K562 (cell line): ENCODE measurements around the gene AGTR1. TPM values are rescaled to one million over a fixed set of nuclear protein-coding genes. Genes with fewer than 3 reads are reported as not detected.

ENCODE experiments used
- ATAC-seq: fragments of 200-7000 bp; cut with Tn5 transposase; 3 replicates; pipeline ENCODE4 v1.9.1; 2020; ENCODE audit warnings: moderate library complexity
- BruUV-seq: library from RNA; stranded (reverse); fragments of 400-500 nt; replicated peaks from 2 replicates; lab custom pipeline; 2021; lab: Mats Ljungman, UMichigan
- CTCF ChIA-PET: fragments of 300-600 bp; formaldehyde crosslinking; extraction: SDS; loops from one replicate; lab custom pipeline; 2021; ENCODE audit warnings: low intra/inter-chr PET ratio; lab: Yijun Ruan, JAX
- POLR2A ChIA-PET: fragments of 300-600, 350-650 bp; sonication (Branson Sonifier 250); formaldehyde crosslinking; extraction: SDS; loops from one replicate; lab custom pipeline; 2021; ENCODE audit warnings: antibody characterized with exemption, inconsistent platforms; lab: Yijun Ruan, JAX
- DNase-seq, 4 experiments: peaks; one replicate each; pipeline versions ENCODE4 v3.0.0 to v3.0.0-alpha.2; 2011 to 2018; ENCODE audit warnings: low spot score in 3 of 4, mixed read lengths in 3 of 4; ENCODE audit errors: extremely low read depth in 1 of 4
- FAIRE-seq: peaks from 2 replicates; lab custom pipeline; 2011; peaks lifted over from hg19 to GRCh38; lab: Jason Lieb, UNC
- H2AFZ ChIP-seq: 2 replicates; pipeline ENCODE4 v1.6.0; 2011; ENCODE audit warnings: low read depth, low read length, control low read depth, inconsistent platforms
- H3K27ac ChIP-seq: fragments of 200-600 bp; 3 replicates; pipeline ENCODE4 v1.8.0; 2011; ENCODE audit warnings: low read depth, mild to moderate bottlenecking, control low read depth, inconsistent platforms, low read length, moderate library complexity, mixed read lengths; ENCODE audit errors: extremely low read depth
- H3K27me3 ChIP-seq, 2 experiments: fragments of 300-600 bp in 1 of 2; 2 replicates in 1 of 2; 3 replicates in 1 of 2; pipeline versions ENCODE4 v1.6.0 to v1.8.0; 2011; ENCODE audit warnings: inconsistent platforms in 2 of 2, low read length in 2 of 2, mild to moderate bottlenecking in 1 of 2, mixed read lengths in 1 of 2, moderate library complexity in 1 of 2; ENCODE audit not compliant: control insufficient read depth in 2 of 2, insufficient read depth in 2 of 2
- H3K36me3 ChIP-seq: fragments of 300-600 bp; 3 replicates; pipeline ENCODE4 v1.8.0; 2011; ENCODE audit warnings: mild to moderate bottlenecking, low read length, inconsistent platforms; ENCODE audit not compliant: control insufficient read depth, insufficient read depth
- H3K4me1 ChIP-seq, 2 experiments: fragments of 200-600 bp in 1 of 2; replicated peaks in 1 of 2; 2 replicates in 1 of 2; 3 replicates in 1 of 2; pipeline versions ENCODE4 v1.5.1 to v1.8.0; 2011; ENCODE audit warnings: inconsistent platforms in 2 of 2, low read length in 2 of 2, mild to moderate bottlenecking in 1 of 2, mixed read lengths in 1 of 2, moderate library complexity in 1 of 2; ENCODE audit not compliant: control insufficient read depth in 2 of 2, insufficient read depth in 2 of 2
- H3K4me2 ChIP-seq: 2 replicates; pipeline ENCODE4 v1.6.1; 2011; ENCODE audit warnings: low read length, control low read depth, inconsistent platforms, mixed read lengths; ENCODE audit not compliant: insufficient read depth
- H3K4me3 ChIP-seq: fragments of 200-600 bp; sonication (generic), shearing (Covaris generic); 2 replicates; pipeline ENCODE4 v1.5.1; 2016; ENCODE audit warnings: control low read depth, inconsistent platforms
- H3K79me2 ChIP-seq: fragments of 200-600 bp; 3 replicates; pipeline ENCODE4 v1.8.0; 2011; ENCODE audit warnings: low read length, inconsistent platforms; ENCODE audit not compliant: control insufficient read depth, insufficient read depth
- H3K9ac ChIP-seq, 2 experiments: 2 replicates each; pipeline versions ENCODE4 v1.6.0 to v1.6.1; 2011; ENCODE audit warnings: low read depth in 2 of 2, low read length in 2 of 2, control low read depth in 1 of 2, inconsistent platforms in 1 of 2, mild to moderate bottlenecking in 1 of 2, mixed read lengths in 1 of 2; ENCODE audit not compliant: insufficient read depth in 1 of 2
- H3K9me1 ChIP-seq: one replicate; pipeline ENCODE4 v1.6.0; 2011; ENCODE audit warnings: inconsistent platforms, mild to moderate bottlenecking, low read length, moderate library complexity; ENCODE audit not compliant: control insufficient read depth, insufficient read depth
- H3K9me3 ChIP-seq: replicated peaks from 2 replicates; pipeline ENCODE4 v1.5.1; 2011; ENCODE audit warnings: low read depth, low read length, inconsistent platforms; ENCODE audit not compliant: control insufficient read depth, insufficient read depth
- H4K20me1 ChIP-seq: replicated peaks from 2 replicates; pipeline ENCODE4 v1.6.1; 2011; ENCODE audit warnings: low read length, inconsistent platforms, mixed read lengths; ENCODE audit not compliant: control insufficient read depth, insufficient read depth
- CC2D1A ChIP-seq: fragments of 450-650 bp; IDR thresholded peaks from 2 replicates; pipeline ENCODE4 v1.6.1; 2017; ENCODE audit warnings: mild to moderate bottlenecking
- EP300 ChIP-seq: IDR thresholded peaks from 2 replicates; pipeline ENCODE4 v1.6.1; 2012; ENCODE audit warnings: low read length, improper control_type of control experiment
- ILK ChIP-seq: fragments of 450-650 bp; IDR thresholded peaks from 2 replicates; pipeline ENCODE4 v1.6.1; 2016; ENCODE audit warnings: missing genetic modification characterization, low read depth, mild to moderate bottlenecking, missing compliant biosample characterization, moderate library complexity, borderline replicate concordance
- KHSRP ChIP-seq: fragments of 450-650 bp; IDR thresholded peaks from 2 replicates; pipeline ENCODE4 v1.6.1; 2017
- NCOR1 ChIP-seq: fragments of 450-650 bp; IDR thresholded peaks from 2 replicates; pipeline ENCODE4 v1.6.1; 2016; ENCODE audit warnings: mild to moderate bottlenecking, moderate library complexity
- RFX7 ChIP-seq: fragments of 250-450 bp; sonication (Bioruptor Pico); IDR thresholded peaks from 2 replicates; pipeline ENCODE4 v1.5.1; 2021; ENCODE audit warnings: mild to moderate bottlenecking
- SMARCE1 ChIP-seq: fragments of 450-650 bp; IDR thresholded peaks from 2 replicates; pipeline ENCODE4 v1.7.1; 2016; ENCODE audit warnings: mild to moderate bottlenecking
- TEAD4 ChIP-seq, 2 experiments: sonication (generic) in 1 of 2; formaldehyde crosslinking in 1 of 2; IDR thresholded peaks; 2 replicates each; pipeline versions ENCODE4 v1.6.1 to v1.8.0; 2012 to 2022; ENCODE audit warnings: borderline replicate concordance in 1 of 2, inconsistent platforms in 1 of 2, low read length in 1 of 2, mild to moderate bottlenecking in 1 of 2, missing genetic modification reagents in 1 of 2
- XRCC5 ChIP-seq: fragments of 200-400 bp; formaldehyde crosslinking; IDR thresholded peaks from 2 replicates; pipeline ENCODE4 v1.6.1; 2017; ENCODE audit warnings: low read depth, mild to moderate bottlenecking, low read length
- ZBTB8A ChIP-seq: fragments of 450-650 bp; IDR thresholded peaks from 2 replicates; pipeline ENCODE4 v1.6.1; 2018; ENCODE audit warnings: mild to moderate bottlenecking, moderate library complexity; ENCODE audit not compliant: partially characterized antibody
- ZNF583 ChIP-seq: fragments of 250-450 bp; sonication (Bioruptor Pico); IDR thresholded peaks from 2 replicates; pipeline ENCODE4 v1.4.0; 2020
- WGBS: fragments of 100-300 bp; shearing (Covaris generic); methylation state at CpG from one replicate; pipeline ENCODE4 v1.1.6; 2016; ENCODE audit warnings: low coverage, mixed read lengths; ENCODE audit not compliant: insufficient coverage; ENCODE audit errors: missing lambda C conversion rate; 5-methylcytosine and 5-hydroxymethylcytosine counted together
- in situ Hi-C: fragments of 300-500 bp; cut with MboI; formaldehyde crosslinking; loops from 4 replicates; pipeline ENCODE4 v1.15.0; 2018; ENCODE audit warnings: inconsistent platforms, mixed read lengths
- intact Hi-C: fragments of 100-400 bp; cut with micrococcal nuclease; formaldehyde crosslinking; loops from 2 replicates; pipeline ENCODE4 v1.14.2; 2022
- polyA plus RNA-seq, 8 experiments: library from polyadenylated mRNA; depleted of rRNA in 4 of 8; stranded (reverse) in 5 of 8; unstranded in 3 of 8; fragments of >200 nt; fragmentation: Nextera tagmentation in 2 of 8; fragmentation: Illumina TruSeq in 1 of 8; extraction: Ambion mirVana in 2 of 8; extraction: Trizol in 1 of 8; gene quantifications; 2 replicates each; pipeline versions ENCODE4 v1.2.1 to v1.2.3, GENCODE V29; 2011 to 2014; ENCODE audit warnings: inconsistent platforms in 1 of 8, missing spikeins in 1 of 8
- total RNA-seq, 7 experiments: library from RNA; depleted of rRNA in 6 of 7; stranded (reverse); fragments of >200 nt in 6 of 7; fragmentation: Illumina TruSeq in 2 of 7; extraction: Trizol in 2 of 7; gene quantifications; 2 replicates each; pipeline versions ENCODE4 v1.2.1 to v1.2.3, GENCODE V29; 2011 to 2021; ENCODE audit warnings: low replicate concordance in 1 of 7
- TF ChIP-seq, protein P1 (sequence below): sonication (generic); formaldehyde crosslinking; IDR thresholded peaks from 2 replicates; pipeline ENCODE4 v1.8.0; 2022; ENCODE audit warnings: mild to moderate bottlenecking, missing genetic modification reagents
- TF ChIP-seq, protein P2 (sequence below): IDR thresholded peaks from 2 replicates; pipeline ENCODE4 v1.6.1; 2014; ENCODE audit warnings: antibody characterized with exemption

Gene AGTR1
- total and polyA plus RNA-seq, 9 of the 15 experiments (the other 6 are each of a cell fraction or from before 2014, with no cell fraction given): not detected

DNA sequence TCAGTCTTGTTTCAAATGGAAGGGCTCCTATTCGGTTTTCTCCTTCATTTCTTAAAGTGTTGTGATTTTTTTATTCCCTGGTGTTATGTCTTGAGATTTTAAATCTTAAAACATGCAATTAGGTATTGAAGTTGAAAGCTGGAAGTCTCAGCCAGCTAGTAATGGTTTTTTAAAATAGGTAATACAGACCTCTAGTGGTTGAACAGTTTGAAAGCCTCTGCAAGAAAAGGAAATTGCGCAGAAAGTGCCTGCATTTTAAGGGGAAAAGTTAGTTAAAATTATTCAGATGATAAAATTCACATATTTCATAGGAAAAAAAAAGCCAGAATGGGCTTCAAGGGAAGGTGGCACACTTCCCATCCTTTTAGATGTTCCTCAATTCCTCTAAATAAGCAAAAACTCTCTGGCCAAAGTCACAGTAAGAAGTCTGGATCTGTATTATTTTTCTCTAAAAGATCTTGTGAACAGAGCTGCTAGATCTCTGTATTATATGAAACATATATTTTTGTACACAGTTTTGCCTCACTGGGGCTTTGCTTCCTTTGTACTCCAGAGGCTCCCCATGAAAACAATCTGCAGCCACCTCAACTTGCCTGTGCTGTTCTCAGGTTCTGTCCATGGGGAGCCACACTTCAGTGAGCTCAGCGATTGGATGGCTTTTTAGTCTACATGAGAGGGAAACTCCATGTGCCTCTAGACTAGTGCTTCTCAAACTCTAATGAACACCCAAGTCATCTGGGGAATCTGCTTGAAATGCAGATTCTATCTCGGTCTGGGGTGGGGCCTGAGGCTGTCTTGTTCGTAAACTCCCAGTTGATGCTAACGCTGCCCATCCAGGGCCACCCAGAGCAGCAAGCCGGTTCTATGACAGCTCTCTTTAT, 21.5 kb downstream of the AGTR1 start:
- H3K4me1 ChIP-seq: no peaks in the 10 kb centered on the region
- no peak overlapping the region for H2AFZ ChIP-seq
- no peaks in the 10 kb centered on the region for H3K27me3 ChIP-seq
- BruUV-seq: no TSS peak
- no peaks in the 10 kb centered on the region for H3K9me3 ChIP-seq
- no peak overlapping the region for H3K27ac ChIP-seq
- ChIA-PET CTCF (no interaction called here), POLR2A (no interaction called here)
- TF ChIP-seq ILK (tag) (no peak), ZBTB8A (no peak), EP300 (no peak), SMARCE1 (no peak), TEAD4 (IDR thresholded peaks at IDR 0.05; ENCODE audit: low read length) (no peak), TEAD4 (CRISPR knock-in tag; IDR thresholded peaks at IDR 0.05; ENCODE audit: borderline replicate concordance) (no peak), RFX7 (CRISPR knock-in tag) (no peak), CC2D1A (no peak), NCOR1 (no peak), KHSRP (no peak), XRCC5 (no peak), ZNF583 (CRISPR knock-in tag) (no peak)
- TF ChIP-seq, protein P1, sequence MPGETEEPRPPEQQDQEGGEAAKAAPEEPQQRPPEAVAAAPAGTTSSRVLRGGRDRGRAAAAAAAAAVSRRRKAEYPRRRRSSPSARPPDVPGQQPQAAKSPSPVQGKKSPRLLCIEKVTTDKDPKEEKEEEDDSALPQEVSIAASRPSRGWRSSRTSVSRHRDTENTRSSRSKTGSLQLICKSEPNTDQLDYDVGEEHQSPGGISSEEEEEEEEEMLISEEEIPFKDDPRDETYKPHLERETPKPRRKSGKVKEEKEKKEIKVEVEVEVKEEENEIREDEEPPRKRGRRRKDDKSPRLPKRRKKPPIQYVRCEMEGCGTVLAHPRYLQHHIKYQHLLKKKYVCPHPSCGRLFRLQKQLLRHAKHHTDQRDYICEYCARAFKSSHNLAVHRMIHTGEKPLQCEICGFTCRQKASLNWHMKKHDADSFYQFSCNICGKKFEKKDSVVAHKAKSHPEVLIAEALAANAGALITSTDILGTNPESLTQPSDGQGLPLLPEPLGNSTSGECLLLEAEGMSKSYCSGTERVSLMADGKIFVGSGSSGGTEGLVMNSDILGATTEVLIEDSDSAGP (CRISPR knock-in tag): no peak
- TF ChIP-seq, protein P2, sequence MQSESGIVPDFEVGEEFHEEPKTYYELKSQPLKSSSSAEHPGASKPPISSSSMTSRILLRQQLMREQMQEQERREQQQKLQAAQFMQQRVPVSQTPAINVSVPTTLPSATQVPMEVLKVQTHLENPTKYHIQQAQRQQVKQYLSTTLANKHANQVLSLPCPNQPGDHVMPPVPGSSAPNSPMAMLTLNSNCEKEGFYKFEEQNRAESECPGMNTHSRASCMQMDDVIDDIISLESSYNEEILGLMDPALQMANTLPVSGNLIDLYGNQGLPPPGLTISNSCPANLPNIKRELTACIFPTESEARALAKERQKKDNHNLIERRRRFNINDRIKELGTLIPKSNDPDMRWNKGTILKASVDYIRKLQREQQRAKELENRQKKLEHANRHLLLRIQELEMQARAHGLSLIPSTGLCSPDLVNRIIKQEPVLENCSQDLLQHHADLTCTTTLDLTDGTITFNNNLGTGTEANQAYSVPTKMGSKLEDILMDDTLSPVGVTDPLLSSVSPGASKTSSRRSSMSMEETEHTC: no peak
- H3K9me1 ChIP-seq: no peaks in the 10 kb centered on the region
- ATAC-seq (no peak), FAIRE-seq (no peak), DNase-seq (no peak)
- no peak overlapping the region for H3K4me2 ChIP-seq
- no peaks in the 10 kb centered on the region for H3K79me2 ChIP-seq
- no peak overlapping the region for H3K4me3 ChIP-seq
- 0% methylated on average over 7 of the region's 7 CpGs for WGBS
- no peak overlapping the region for H3K9ac ChIP-seq
- H4K20me1 ChIP-seq: no peaks in the 10 kb centered on the region
- H3K36me3 ChIP-seq: no peaks in the 10 kb centered on the region
- intact Hi-C loops (no loop called here), in situ Hi-C loops (no loop called here)
